MCF 10A (cell line): ENCODE results near the gene PYGO1. TPM values are rescaled to one million over a fixed set of nuclear protein-coding genes. Genes with fewer than 3 reads are reported as not detected.

Experiments
- BruUV-seq: library from RNA; stranded (reverse); fragments of 400-500 nt; replicated peaks from 2 replicates; lab custom pipeline; 2021; lab: Mats Ljungman, UMichigan
- CTCF ChIA-PET: fragments of 300-600 bp; sonication (Branson Sonifier 250); formaldehyde crosslinking; extraction: SDS; loops from one replicate; lab custom pipeline; 2021; ENCODE audit warnings: antibody characterized with exemption, inconsistent platforms; lab: Yijun Ruan, JAX
- POLR2A ChIA-PET: fragments of 300-600, 350-650 bp; sonication (Branson Sonifier 250); formaldehyde crosslinking; extraction: SDS; loops from one replicate; lab custom pipeline; 2020; ENCODE audit warnings: antibody characterized with exemption, inconsistent platforms; lab: Yijun Ruan, JAX
- DNase-seq: peaks from one replicate; pipeline ENCODE4 v3.0.0-alpha.2; 2018; ENCODE audit not compliant: unreplicated experiment
- H3K27ac Mint-ChIP-seq: one replicate; pipeline ENCODE4 v1.8.0; 2022; ENCODE audit warnings: mild to moderate bottlenecking, low read depth, mixed read lengths; ENCODE audit not compliant: unreplicated experiment
- H3K27me3 Mint-ChIP-seq: one replicate; pipeline ENCODE4 v1.8.0; 2022; ENCODE audit warnings: mixed read lengths; ENCODE audit not compliant: insufficient read depth, unreplicated experiment
- H3K36me3 Mint-ChIP-seq: one replicate; pipeline ENCODE4 v1.8.0; 2022; ENCODE audit warnings: mild to moderate bottlenecking, moderate library complexity, mixed read lengths; ENCODE audit not compliant: insufficient read depth, unreplicated experiment
- H3K4me1 Mint-ChIP-seq: one replicate; pipeline ENCODE4 v1.8.0; 2022; ENCODE audit warnings: mixed read lengths; ENCODE audit not compliant: insufficient read depth, unreplicated experiment
- H3K4me3 Mint-ChIP-seq: one replicate; pipeline ENCODE4 v1.8.0; 2022; ENCODE audit warnings: mild to moderate bottlenecking, moderate library complexity, mixed read lengths; ENCODE audit not compliant: unreplicated experiment
- H3K9me3 Mint-ChIP-seq: one replicate; pipeline ENCODE4 v1.8.0; 2022; ENCODE audit warnings: mixed read lengths; ENCODE audit not compliant: unreplicated experiment
- CTCF ChIP-seq: fragments of 200-600 bp; IDR thresholded peaks from one replicate; pipeline ENCODE4 v1.8.0; 2022; ENCODE audit warnings: antibody characterized with exemption, mild to moderate bottlenecking; ENCODE audit not compliant: unreplicated experiment
- intact Hi-C: fragments of 100-400 bp; cut with micrococcal nuclease; formaldehyde crosslinking; loops from 2 replicates; pipeline ENCODE4 v1.14.1; 2022
- total RNA-seq: library from RNA; stranded (reverse); gene quantifications from 2 replicates; pipeline ENCODE4 v1.2.3, GENCODE V29; 2022

The PYGO1 gene
- total RNA-seq, 1 experiment from 2014 or later: 3.9 TPM

- no peak for DNase-seq
- Mint-ChIP-seq H3K9me3 (peaks cover 14% of the 10 kb centered on the region), H3K27ac (no peak overlapping the region), H3K36me3 (peaks cover 6% of the 10 kb centered on the region), H3K27me3 (no peaks in the 10 kb centered on the region), H3K4me3 (no peak overlapping the region), H3K4me1 (peaks cover 6% of the 10 kb centered on the region)
- ChIA-PET CTCF (no interaction called here), POLR2A (interaction anchor here (0.6 kb wide), 1 partner anchor 11 kb away, joined by 4 read pairs; no protein-coding TSS in a partner anchor)
- no peak for TF ChIP-seq CTCF
- intact Hi-C loops: no loop called here
- no TSS peak for BruUV-seq
These were observed 38.8 kb downstream of the PYGO1 start for GRCh38 chr15:55549305-55549704.

- Mint-ChIP-seq H3K4me3 (no peak overlapping the region), H3K27ac (no peak overlapping the region), H3K9me3 (peaks cover 11% of the 10 kb centered on the region), H3K4me1 (peaks cover 6% of the 10 kb centered on the region), H3K36me3 (peaks cover 6% of the 10 kb centered on the region), H3K27me3 (no peaks in the 10 kb centered on the region)
- TF ChIP-seq CTCF: no peak
- no TSS peak for BruUV-seq
- POLR2A ChIA-PET: no interaction called here
- CTCF ChIA-PET: interaction anchor here (0.8 to 0.9 kb wide), 2 partner anchors 22 to 228 kb away, joined by 3 read pairs; no protein-coding TSS in a partner anchor
- intact Hi-C loops: no loop called here
- no peak for DNase-seq
These were observed 41.4 kb downstream of the PYGO1 start for GRCh38 chr15:55546718-55547117.

GRCh38 chr15:55535436-55535835 lies 52.7 kb downstream of the PYGO1 start:
- TF ChIP-seq CTCF: no peak
- Mint-ChIP-seq H3K4me3 (no peak overlapping the region), H3K27ac (no peak overlapping the region), H3K27me3 (no peaks in the 10 kb centered on the region), H3K4me1 (no peaks in the 10 kb centered on the region), H3K36me3 (peaks cover 6% of the 10 kb centered on the region), H3K9me3 (no peaks in the 10 kb centered on the region)
- CTCF ChIA-PET: no interaction called here
- no TSS peak for BruUV-seq
- no peak for DNase-seq
- POLR2A ChIA-PET: no interaction called here
- intact Hi-C loops: no loop called here

GRCh38 chr15:55532944-55533343 lies 55.2 kb downstream of the PYGO1 start:
- no TSS peak for BruUV-seq

More at GRCh38 chr15:55532944-55533343, 55.2 kb downstream of the PYGO1 start:
- Mint-ChIP-seq H3K4me1 (no peaks in the 10 kb centered on the region), H3K36me3 (peaks cover 6% of the 10 kb centered on the region), H3K27me3 (no peaks in the 10 kb centered on the region), H3K9me3 (no peaks in the 10 kb centered on the region), H3K4me3 (no peak overlapping the region), H3K27ac (no peak overlapping the region)
- POLR2A ChIA-PET: no interaction called here
- DNase-seq: no peak
- TF ChIP-seq CTCF: no peak
- intact Hi-C loops: no loop called here
- CTCF ChIA-PET: interaction anchor here (0.6 kb wide), 1 partner anchor 135 kb away, joined by 4 read pairs; no protein-coding TSS in a partner anchor
